GM10847 (cell line): ENCODE results near the gene CRLF1.

Experiments used
- POLR2A ChIP-seq: IDR thresholded peaks from 2 replicates; pipeline ENCODE4 v1.6.1; 2011; ENCODE audit not compliant: insufficient read length; ENCODE audit errors: extremely low read depth

CRLF1 gene

DNA sequence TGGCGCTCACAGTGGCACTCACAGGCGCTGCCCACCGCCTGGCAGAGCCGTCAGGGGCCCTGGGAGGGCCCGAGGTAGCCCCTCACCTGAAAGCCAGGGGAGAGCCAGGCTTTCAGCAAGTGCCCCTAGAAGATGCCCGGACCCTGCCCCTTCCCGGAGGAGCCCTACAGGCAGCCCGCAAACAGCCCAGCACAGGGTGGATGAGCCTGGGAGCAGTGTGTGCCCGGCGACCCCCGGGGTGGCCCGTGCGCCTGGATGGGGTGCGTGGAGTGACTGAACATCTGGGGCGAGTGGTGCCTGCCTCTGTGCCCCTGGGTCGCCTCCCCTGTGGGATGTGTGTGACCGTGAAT, 1.4 kb downstream of the CRLF1 start:
- TF ChIP-seq POLR2A: no peak

DNA sequence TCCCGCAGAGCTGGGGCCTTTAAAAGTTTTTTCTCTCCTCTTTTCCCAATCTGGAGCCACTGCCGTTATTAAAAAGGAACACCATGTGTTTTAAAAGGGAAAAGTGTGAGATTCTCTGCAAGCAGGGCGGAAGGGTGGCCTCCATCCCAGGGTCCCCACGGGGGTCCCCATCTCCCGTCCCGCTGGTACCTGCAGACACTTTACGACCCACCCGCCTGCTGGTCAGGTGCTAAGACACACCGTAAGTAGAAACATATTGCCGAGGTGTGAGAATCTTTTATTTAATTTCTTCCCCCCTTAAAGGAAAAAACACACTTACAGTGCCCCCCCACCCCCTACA, 1.8 kb downstream of the CRLF1 start:
- no peak for TF ChIP-seq POLR2A

DNA sequence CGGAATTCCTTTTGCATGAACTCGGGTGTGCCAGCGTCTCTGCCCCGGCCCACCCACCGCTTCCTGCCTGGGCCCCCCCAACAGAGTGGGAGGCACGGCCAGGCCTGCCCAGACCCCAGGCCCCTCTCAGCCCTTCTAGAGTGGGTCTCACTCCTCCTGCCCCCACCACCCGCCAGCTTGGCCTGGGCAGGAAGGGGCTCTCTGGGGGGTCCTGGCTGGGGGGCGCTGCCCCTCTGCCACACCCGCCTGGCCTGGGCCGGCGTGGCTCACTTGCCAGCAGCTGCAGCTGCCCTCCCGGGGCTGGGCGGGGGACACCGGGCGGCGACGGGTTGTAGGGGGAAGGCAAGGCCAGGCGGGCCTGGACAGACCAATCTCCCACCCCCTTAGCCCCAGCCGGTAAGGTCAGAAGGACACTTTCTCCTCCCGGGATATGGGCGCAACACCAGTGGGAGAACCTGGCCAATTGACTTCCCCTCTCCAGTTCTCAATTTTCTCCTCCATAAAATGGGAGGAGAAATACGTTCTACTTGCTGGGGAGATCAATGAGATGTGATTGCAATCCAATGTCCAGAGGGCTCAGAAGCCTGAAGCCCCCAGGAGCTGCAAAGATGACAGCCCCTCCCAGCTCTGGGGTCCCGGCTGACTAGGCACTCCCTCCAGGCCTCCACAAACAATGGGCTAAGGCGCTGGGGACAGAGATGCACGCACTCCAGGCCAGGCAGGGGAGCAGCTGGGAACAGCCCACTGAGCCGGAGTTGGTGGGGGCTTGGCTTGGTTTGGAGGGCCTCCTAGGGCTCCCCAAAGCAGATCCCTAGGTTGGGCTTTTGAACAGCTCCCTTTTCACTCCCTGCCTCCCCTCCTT, 2.4 kb downstream of the CRLF1 start:
- TF ChIP-seq POLR2A: no peak

DNA sequence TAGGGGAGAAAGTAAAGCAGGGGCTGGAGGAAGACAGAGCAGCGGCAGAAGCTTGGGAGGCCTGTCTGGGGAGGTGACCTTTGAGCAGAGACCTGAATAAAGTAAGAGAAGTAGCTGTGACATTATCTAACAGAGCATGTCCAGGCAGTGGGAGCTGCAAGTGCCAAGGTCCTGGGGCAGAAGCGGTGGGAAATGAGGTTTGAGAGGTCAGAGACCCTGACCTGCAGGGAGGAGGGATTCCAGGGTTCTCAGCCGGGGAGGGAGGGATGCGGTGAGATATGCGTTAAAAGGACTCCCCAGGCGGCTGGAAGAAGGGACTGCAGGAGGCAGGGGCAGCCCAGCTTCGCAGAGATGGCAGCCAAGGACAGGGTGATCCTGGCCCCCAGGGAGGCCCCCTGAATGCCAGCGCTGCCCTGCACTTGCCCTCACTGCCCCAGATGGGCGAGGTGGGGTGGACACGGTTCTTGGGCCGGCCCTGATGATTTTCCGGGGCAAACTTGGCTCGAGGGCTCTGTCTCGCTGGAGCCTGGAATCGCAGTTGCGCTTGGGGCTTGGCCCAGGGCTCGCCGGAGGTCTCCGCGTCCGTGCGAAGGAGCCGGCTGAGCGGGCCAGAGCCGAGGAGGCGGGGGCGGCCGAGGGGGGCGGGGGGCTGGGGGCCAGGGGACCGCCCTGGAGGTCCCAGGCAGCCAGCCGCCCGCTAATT, 3.2 kb downstream of the CRLF1 start:
- no peak for TF ChIP-seq POLR2A

DNA sequence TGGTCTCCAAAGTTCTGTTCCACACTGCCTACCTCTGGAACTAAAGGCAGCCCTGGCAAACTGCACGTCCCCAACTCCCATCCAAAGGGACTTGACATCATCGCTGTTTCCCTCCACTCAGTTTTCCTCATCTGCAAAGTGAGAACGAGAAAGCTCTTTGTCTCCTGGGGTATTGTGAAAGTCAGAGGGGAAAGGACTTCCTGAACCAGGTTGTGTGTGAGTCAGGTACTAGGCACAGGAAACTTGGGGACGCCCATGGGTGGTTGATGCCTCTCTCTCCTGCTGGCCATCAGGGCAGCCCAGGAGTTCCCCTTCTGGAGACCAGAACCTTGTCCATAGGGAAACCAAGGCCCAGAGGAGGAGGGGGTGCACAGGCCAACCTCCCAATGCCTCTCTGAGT, 4.7 kb downstream of the CRLF1 start:
- TF ChIP-seq POLR2A: no peak

DNA sequence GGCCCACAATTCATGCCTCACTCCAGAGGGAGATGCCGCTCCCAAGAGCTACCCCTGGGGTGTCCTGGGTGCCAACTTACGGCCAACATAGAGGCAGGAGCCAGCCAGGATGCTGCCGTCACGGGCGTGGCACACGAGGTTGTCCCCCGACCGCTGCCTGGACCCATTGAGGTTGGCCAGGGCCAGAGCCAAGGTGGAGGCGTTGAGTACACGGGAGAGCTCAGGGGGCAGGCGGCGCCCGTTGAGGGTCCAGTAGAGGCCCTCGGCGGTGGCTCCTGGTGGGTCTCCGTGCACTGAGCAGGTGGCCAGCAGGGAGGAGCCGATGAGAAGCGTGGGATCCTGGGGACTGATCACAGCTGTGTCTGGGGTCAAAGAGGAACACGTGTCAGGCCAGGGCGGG, 7.1 kb downstream of the CRLF1 start:
- TF ChIP-seq POLR2A: no peak

DNA sequence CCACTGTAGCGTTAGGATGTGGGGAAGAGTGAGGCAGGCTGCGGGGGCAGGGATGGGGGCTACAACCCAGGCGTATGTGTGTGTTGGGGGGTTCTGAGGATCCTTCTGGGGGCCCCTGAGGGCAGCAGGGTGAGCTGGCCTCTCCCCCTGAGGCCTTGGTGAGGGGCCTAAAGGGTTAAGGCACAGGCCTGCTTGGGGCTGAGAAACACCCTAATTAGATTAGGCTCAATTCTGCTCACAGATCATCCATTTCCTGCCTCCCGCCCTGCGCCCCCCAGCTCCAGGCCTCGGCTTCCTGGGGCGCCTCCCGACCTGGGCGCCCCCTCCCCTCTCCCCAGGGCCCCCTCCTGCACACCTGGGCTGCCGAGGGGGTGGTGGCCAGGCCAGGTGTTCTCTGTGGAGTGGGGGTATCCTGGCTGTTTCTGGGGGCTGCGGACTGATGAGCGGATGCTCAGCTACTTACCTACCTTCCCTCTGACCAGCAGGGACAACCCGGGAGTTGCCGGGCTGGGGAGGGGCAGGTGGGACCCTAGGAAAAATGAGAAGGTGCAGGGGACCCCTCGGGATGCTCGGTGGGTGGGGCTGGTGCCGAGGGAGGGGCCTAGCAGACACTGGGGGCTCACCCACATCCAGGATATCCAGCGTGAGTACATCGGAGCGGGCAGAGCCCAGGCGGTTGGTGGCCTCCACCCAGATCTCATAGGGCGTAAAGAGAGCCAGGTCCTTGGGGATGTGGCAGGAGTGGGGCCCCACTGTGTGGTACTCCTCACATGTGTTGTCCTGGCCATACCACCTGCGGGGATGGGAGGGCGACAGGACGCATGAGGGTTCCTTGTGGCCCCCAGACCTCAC, 8.6 kb downstream of the CRLF1 start:
- no peak for TF ChIP-seq POLR2A

DNA sequence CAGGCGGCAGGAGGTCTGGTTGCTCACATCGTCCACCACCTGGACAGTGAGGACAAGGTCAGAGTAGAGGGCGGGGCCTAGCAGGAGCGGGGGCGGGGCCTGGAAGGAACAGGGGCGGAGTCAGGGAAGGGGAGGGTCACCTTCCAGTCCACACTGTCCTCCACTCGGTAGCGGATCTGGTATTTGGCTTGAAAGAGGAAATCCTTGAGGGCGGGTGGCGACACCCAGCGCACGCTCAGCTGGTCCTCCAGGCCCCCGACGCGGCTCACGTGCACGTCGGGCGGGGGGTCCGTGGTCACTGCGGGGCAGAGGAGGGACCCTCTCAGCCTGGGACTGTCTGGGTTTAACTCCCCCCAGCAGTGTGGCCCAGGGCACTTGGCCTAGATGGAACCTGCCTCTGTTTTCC, 9.8 kb downstream of the CRLF1 start:
- no peak for TF ChIP-seq POLR2A

DNA sequence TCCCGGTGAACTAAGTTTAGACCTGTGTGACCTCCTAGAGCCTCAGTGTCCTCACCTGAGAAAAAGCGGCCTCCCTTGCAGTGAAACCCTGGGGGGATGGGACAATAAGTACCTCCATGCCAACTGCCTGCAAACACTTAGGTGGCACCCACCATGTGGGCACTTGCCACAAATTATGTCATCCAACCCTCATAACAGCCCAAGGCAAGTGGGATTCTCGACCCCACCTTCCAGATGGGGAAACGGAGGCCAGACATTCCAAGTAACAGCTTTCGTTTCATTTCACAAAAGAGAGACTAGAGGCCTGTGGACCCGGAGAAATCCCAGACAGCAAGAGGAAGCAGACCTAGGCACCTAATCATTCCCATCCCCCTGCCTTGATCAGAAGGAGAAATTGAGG, 11.1 kb downstream of the CRLF1 start:
- no peak for TF ChIP-seq POLR2A

DNA sequence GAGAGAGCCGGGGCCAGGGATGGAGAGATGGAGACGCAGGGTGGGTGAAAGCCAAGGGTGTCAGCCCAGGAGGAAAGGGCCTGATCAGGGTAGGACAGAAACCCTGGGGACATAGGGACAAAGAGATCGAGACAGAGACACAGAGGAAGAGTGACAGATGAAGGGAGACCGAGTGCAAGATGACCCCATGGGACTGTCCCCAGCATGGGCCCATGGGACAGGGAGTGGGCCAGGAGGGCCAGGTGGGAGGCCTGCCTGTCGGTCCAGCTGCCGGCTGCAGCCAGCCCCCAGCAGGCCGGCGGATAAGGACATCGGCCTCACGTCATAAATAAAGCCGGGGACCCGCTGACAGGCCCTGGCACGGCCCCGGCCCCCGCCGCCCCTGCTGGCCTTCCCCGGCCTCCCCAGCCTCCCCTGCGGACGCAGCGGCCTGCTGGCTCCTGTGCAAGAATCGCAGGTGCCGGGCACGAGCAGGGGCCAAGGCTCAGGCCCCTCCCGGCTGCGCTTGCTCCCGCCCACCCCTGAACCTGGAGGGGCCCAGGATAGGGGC, 11.7 kb downstream of the CRLF1 start:
- no peak for TF ChIP-seq POLR2A

DNA sequence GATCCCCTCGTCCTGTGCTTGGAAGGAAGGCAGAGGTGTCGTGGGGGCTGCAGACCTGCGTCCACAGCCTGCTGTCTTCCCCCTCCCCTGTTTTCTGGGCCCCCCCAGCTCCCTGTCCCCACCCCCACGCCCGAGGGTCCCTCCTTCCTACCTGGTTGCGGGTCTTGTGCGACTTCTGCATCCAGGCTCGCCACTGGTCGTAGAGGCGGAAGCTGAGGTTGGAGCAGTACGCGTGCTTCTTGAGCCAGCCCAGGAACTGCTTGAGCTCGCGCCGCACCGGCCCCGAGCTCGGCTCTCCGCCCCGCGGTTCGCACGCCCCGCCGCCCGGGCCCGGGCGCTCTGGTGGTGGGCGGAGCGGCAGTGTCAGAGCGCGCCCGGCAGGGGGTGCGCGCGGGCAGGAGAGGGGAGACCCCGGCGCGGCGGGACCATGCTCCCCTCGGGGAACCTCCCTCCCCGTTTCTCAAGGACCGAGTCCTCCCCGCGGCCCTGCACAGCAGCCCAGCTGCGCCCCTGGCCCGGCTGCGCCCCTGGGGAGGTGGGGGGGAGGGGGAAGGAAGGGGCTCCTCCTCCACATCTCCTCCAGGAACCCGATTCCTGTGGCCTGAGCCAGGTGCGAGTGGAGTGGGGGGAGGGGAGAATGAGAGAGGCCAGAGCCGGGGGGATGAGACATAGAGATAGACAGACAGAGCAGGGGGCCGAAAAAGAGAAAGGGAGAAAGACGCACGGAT, 12.3 kb downstream of the CRLF1 start:
- TF ChIP-seq POLR2A: no peak

DNA sequence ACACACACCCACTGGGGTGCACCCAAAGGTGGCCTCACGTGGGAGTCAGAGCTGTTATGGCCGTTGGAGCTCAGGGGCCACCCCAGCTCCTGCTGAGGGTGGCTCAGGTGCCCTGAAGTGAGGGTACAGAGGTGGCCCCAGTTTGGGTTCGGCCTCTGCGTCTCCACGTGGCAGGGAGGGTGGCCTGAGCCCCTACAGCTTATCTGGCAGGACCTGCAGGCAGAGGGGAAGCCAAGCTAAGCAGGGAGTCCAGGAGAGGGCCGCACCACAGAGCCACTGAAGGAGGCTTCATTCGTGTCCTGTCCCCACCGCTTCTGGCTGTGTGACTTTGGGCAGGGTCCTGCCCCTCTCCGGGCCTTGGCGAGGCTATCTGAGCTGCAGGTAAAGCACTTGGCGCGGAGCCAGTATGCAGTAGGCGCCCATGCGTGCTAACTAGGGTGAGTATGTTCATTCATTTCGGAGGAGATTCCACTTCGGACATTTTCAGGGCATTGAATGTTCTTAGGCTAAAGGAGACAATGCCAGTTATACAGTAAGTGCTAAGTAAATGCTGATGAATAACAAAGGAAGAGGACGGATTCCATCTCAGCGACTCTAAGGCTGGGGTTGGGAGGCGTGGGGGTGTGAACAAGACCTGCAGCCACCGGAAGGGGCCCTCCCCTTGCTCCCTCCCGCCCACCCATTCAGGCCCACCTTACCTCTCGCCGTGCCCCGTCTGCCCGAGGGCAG, 13.1 kb downstream of the CRLF1 start:
- no peak for TF ChIP-seq POLR2A

DNA sequence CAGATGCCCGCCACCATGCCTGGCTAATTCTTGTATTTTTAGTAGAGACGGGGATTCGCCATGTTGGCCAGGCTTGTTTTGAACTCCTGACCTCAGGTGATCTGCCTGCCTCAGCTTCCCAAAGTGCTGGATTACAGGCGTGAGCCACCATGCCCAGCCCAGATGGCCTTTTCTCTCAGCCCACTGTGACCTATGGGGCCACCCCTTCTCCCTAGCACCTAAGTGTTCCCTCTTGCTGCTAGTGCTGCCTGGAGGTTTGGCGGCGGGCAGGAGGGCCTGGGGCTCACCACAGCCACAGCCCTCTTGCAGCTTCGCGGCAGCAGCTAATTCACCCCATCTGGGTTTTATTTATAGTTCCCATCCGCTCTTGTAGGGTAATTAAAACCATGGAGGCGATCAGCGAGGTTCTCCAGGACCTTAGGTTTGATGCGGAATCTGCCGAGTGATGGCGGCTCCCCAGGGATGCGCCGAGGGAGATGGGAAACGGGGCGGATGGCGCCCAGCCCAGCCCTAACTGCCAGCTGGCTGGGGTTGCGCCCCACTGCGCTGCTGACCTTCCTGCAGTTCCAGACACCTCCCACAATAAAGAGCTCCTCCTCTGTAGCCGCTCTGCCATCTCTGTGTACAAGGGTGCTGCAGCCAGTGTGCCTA, 14.7 kb downstream of the CRLF1 start:
- no peak for TF ChIP-seq POLR2A
